DMS153 treated with DMSO at 0.1 percent for 48 hours (cell line): ENCODE data around the gene ARHGAP23.
A peak's percentile ranks its signal among the peaks of the same experiment; 100 is the strongest.

ENCODE experiments used
- DNase-seq: peaks from one replicate; lab custom pipeline; 2025; ENCODE audit not compliant: unreplicated experiment; lab: John Stamatoyannopoulos, UW

Gene ARHGAP23, protein sequence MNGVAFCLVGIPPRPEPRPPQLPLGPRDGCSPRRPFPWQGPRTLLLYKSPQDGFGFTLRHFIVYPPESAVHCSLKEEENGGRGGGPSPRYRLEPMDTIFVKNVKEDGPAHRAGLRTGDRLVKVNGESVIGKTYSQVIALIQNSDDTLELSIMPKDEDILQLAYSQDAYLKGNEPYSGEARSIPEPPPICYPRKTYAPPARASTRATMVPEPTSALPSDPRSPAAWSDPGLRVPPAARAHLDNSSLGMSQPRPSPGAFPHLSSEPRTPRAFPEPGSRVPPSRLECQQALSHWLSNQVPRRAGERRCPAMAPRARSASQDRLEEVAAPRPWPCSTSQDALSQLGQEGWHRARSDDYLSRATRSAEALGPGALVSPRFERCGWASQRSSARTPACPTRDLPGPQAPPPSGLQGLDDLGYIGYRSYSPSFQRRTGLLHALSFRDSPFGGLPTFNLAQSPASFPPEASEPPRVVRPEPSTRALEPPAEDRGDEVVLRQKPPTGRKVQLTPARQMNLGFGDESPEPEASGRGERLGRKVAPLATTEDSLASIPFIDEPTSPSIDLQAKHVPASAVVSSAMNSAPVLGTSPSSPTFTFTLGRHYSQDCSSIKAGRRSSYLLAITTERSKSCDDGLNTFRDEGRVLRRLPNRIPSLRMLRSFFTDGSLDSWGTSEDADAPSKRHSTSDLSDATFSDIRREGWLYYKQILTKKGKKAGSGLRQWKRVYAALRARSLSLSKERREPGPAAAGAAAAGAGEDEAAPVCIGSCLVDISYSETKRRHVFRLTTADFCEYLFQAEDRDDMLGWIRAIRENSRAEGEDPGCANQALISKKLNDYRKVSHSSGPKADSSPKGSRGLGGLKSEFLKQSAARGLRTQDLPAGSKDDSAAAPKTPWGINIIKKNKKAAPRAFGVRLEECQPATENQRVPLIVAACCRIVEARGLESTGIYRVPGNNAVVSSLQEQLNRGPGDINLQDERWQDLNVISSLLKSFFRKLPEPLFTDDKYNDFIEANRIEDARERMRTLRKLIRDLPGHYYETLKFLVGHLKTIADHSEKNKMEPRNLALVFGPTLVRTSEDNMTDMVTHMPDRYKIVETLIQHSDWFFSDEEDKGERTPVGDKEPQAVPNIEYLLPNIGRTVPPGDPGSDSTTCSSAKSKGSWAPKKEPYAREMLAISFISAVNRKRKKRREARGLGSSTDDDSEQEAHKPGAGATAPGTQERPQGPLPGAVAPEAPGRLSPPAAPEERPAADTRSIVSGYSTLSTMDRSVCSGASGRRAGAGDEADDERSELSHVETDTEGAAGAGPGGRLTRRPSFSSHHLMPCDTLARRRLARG (N-terminal part only)

DNA sequence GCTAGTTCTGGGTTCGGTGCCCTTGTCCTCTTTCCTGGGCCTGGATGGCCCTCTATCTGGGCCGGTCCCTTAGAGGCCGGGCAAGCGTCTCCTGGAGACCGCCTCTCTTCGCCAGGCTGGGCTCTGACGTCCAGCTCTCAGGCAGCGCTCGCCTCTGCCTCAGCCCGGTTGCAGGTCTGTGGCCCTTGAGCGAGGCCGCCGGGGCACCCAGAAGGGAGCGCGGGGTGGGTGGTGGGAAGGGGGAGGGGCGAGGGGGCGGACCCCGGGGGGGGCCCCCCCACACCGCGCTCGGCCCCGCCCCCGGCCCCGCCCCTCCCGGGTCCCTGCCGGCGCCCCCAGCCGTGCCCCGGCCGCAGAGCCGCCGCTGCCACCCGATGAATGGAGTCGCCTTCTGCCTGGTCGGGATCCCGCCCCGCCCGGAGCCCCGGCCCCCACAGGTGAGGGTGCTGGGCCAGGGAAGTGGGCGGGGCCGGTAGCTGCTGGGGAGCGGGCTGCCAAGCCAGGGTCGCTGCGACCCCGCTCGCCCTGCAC, at the start of gene ARHGAP23:
ARHGAP23 (plus strand) TSS at position 353 of the 531 bp plus-strand sequence; CDS start at position 375, 22 bp downstream.
- DNase-seq, result no peak

DNA sequence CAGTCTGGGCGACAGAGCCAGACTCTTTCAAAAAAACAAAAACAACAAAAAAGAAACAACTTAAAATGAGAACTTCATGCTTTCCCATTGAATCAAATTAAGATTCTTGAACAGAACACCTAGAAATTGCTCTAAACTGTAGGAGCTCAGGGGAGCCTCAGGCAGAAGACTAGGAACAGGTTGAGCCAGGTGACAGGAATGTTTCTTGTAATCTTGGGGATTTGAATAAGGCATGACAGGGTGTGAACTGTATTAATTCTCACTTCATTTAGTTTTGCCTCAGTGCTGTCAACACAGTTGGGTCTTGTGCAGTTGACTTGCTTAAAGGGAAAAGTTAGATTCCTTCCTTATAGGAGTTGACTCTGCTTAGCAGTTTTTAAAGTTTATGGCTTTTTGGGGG, 48.8 kb upstream of the ARHGAP23 start:
- no peak for DNase-seq

DNA sequence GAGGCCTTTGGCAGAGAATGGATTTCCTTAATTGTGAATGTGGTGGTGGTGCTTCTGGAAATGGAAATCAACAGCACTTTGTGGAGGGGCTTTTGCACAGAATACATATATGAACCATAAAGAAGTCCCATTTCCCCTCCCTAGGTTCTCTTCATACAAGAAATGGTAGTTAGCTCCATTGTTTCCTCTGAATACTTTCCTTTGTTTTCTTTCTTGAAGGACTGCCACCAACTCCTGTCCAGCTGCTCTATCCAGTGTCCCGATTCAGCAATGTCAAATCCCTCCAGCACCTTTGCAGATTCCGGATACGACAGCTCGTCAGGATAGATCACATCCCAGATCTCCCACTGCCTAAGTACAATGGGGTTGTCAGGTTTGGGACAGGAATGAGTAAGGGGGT, 33.2 kb upstream of the ARHGAP23 start:
- DNase-seq, result no peak

DNA sequence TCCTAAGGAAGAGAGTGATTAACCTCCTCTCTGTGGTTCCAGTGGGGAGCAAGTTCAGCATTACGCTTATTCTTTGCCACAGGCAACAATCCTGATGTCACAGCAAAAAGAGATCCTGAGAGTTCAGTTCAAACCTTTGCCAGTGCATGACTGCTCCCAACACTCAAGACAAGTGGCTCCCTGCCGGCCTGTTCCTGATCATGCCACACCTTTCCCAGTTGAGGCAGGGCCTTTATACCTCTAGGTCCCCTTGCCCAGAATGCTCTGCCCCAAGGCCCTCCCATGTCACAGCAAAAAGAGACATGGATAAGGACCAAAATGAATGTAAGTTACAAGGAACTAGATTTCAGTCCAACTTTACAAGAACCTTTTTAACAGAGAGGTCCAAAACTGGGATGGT, 31.0 kb upstream of the ARHGAP23 start:
- DNase-seq, result no peak

DNA sequence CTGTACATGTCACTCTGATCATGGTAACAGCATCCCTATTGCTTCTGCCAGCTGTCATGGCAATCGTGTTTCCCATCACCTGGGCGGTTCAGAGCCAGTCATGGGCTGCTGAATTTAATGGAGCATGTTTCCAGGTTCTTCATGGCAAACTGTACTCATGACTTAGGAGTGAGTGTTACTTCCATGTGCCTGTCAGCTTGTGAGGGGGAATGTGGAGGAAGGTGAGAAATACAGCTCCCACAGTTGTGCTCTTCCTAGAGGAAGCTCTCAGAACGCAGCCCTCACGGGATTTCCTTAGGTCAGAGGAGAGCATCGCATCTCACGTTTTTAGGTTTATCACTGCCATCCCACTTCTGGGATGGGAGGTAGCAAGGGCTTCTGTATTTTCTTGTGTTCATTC, 28.0 kb upstream of the ARHGAP23 start:
- no peak for DNase-seq

DNA sequence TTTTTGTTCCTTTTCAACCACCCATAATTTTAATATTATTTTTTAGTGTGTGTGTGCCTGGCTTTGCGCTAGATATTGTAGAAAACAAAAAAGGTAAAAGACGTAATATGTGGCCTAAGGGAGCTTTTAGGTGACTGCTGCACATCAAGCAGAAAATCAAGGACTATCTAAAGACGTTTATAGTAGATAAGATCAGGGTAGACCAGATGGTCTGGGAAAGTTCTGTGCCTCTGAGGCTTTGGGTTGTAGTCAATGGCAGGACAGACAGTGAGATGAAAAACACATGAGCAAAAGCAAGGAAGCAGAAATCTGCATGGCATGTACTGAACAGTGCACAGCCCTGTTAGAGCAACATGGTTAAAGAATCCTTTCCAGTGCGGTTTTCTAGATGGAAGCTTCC, 26.8 kb upstream of the ARHGAP23 start:
- DNase-seq, result no peak

DNA sequence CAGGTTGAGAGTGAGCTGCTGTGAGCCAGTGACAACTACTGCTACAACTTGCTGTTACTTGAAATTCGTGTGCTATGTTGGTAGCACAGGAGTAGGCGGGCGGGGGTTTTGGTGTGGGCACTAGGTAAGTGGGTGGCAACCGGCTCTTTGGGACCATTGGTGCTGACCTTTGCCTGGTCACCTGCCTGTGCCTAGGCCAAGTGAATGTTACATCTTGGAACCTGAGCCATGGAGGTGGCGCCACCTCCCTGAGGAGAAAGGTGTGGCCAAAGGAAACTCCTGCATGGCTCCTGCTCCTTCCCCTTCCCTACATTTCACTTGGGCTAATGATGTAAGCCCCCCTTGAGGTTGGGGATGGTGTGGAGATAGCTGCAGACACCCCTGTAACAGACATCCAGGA, 25.4 kb upstream of the ARHGAP23 start:
- DNase-seq, result no peak

DNA sequence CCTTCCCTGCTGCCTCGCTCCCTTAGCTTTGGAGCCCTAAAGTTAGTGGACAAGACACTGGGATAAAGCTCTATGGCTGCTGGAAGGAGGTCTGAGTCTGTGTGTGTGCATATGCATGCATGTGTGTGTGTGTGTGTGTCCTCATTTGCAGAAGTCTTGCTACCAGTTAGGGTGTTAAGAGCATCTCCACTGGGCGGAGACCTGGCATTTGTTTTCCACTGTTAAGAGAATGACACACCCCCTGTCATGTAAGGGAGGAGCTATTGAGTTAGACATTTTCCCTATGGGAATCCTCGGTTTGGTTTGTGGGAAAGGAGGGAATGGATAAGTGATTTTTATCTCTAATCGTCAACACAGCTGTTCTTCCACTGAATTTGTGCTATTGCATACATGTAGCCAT, 24.8 kb upstream of the ARHGAP23 start:
- DNase-seq, result no peak

DNA sequence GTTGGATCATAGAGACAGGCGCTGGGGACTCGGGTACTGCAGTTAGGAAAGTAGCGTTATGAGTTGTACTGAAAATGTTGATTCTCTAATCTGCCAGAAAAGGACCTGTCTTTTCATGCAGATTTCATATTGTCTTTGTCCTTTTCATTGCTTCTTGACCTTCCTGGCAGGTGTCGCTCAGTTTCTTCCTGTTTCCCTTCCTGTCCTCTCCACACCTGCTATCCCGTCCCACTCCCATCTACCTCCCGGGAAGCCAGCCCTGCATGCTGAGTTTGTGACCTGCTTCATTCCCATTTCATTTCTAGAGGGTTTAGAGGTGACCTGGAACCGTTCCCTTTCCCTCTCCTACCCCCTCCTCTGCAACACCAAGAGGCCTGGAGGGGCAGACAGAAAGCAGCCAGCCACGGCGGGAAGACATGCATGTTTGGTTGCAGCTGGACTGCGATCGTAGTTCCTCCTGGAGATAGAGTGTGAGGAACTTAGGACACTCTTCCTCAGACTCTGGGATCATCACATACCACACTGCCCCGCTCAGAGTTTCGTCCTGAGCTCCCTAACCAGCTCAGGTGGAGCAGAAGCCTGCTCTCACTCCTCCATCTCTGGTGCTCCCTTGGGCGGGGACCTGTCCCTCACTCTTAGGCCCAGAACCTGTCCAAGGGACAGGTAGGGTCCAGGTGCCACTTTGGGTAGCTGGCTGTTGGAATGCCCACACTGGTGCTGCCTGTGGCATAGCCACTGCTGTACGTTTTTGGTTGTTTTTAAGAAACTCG, 23.9 kb upstream of the ARHGAP23 start:
- DNase-seq, result no peak

DNA sequence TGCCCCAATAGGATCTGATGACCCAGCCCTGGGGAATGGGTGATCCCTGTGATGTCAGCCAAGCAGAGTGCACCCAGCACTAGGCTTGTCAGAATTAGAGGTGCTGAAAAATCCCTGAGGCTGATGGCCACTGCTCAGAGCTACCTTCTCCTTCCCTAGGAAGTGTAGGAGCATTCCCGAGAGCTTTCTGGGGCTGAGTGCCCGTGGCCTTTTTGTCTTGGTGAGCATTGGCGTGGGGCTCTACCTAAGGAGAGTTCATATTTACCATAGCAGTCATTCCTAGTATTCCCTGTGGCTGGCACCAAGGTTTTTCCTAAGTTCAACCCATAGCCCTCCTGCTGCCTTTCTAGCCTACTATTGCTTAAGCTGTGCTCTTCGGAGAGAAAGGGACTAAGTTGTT, 22.6 kb upstream of the ARHGAP23 start:
- DNase-seq, result no peak

DNA sequence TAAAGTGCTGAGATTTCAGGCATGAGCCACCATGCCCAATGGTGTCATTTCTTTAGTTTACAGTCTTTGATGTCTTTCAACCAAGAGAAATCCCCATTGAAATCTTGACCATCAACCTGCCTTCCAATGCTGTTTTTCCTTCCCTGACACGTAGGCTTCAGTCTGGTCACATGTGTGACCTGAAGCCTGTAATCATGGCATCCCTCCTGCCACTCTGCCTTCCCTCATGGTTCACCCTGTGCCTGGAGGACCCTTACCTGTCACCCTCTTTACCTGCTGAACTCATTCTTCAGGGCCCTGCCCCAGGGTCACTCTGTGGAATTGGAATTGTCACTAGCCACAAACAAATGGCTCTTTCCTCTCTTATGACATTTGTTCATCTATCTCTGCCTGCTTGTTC, 18.1 kb upstream of the ARHGAP23 start:
- no peak for DNase-seq

DNA sequence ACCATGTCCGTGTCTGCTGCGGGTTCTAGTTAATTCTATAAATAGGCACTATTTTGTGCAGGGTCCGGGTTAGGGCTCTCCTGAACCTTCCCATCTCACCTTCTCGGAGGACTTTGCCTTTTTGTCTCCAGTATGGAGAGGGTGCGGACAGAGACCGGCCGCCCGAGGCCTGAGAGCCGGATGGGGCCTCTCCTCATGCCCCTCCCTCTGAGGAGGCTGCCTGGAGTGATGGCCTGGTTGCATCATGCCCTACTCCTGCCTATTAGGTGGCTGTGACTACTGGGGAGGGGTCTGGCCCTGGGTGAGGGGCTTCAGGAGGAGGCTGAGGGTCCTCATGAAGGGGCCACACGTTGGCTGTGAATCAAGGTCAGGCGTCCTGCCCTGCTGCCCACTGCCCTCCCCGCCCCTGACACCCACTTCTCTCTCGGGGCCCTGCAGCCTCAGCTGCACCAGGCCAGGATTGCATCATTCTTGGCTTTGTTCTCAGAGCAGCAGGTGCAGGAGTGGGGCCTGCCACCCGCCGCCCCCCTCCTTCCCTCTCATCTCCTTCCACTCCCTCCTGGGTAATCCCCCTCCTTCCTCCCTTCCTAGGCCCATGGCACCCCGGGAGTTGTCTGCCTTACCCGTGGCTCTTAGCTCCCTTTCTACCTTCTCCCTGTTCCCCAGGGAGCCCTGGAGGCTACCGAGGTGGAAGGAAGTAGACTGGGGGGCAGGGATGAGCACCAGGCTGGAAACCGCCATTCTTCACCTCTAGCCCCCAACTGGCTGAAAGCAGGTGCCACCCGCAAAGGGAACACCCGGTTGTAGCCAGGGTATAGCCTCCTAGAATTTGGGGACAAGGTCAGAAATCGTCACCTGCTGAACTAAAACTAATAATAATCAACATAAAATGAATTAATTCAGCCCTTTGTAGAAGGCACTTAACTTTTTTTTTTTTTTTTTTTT, 12.7 kb upstream of the ARHGAP23 start:
- peak; percentile 79 for DNase-seq

DNA sequence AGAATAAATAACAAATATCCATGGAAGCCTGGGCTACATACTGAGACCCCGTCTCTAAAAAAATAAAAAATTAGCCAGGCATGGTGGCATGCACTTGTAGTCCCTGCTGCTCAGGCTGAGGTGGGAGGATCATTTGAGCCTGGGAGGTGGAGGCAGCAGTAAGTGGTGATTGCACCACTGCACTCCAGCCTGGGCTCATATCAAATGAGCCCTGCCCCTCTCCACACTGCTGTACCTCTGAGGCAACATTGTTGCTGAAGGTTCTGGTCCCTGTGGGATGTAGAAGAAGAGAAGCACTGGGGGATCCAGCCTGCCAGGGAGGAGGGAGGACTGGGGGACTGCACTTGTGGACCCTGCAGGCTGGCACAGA, 11.4 kb upstream of the ARHGAP23 start:
- DNase-seq, result no peak

DNA sequence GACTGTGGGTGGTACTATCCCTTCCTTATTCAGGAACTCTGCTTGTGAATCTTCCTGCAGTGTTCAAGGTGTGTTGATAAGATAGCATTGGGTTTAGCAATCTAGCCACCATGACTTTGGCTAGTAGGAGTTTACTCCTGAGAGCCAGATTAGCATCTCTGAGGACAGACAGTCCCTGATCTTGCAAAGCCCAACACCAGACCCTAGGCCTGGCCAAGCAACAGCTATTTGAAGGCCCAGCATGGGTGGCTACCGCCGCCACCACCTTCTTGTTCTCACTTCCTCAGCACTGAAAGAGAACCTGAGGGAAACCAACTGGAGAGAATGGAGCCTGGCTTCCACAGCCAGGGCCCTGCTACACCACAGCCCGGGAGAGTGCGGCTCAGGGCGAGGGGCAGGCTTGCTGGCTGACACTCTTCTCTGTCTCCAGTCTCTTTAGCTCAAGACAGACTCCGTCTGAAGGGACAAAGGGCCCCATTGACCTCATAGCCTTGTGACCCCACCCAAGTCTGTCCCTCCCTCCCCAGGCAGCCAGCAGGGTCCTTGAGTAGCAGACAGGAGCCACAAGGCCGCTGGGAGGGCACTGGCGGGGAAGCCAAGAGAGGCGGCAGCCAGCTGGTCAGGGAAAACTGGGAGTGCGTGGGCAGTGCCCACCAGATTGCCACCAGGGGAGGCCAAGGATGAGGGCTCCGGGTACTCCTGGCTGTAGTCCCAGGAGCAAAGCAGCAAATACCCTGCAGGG, 10.9 kb upstream of the ARHGAP23 start:
- DNase-seq, result no peak

DNA sequence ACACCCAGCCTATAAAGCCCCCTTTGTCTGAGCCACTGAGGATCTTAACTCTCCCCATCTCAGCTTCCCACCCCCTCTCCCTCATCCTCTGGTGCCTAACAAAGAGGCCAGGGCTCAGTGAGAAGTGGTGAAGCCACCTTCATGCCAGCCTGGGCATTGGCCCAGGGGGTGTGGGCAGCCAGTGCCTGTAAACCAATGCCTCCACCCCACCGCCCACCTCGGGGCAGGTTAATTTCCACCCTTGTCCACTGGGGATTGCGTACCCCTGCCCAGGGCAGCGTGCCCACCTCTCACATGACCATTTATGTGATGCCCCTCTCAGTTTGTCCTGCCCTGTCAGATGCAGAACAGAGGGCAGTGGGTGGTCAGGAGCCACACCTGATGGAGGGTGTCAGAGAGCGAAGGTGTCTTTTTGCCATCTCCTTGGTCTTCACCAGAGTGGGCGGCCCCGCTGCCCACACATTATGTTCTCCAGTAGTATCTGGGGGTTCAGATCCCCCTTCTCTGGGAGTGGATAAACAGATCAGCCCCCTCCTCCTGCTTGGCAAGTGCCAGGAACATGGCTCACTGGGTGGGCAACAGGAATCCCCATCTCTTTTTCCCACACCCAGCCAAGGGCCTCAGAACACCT, 10.1 kb upstream of the ARHGAP23 start:
- no peak for DNase-seq

DNA sequence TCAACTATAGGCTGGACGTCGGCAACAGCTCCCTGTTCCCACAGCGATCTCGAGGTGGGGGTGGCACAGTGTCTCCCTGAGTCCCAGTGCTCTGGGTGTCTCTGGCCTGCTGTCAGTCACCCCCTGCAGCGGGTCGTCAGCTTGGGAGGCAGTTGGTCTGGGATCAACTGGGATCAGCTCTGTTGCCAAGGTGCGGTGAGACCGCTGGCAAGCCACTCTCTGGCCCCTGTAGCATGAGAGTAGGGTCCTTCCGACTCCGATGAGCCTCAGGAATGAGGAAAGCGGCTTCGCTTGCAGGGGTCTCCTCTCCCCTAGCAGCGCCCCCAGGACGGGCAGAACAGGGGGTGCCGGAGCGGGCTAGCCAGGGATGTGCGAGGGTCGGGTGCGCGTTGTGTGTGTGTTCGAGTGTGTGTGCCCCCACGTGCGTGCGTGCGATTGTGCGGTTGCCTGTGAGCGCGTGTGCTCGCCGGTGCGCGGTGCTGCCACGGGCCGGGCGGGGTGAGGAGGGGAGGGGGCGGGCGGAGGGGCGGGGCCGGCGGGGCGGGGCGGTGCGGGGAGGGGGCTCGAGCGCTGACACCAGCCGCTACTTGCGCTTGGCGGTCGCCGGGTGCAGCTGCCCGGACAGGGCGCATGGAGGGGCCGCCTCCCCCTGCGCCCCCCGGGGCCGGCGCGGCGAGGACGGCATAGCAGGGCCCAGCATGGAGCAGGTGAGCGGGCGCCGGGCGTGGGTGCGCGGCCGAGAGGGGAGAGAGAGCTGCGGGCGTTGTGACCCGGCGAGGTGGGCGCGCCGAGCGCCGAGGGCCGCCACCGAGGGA, 9.4 kb upstream of the ARHGAP23 start:
- DNase-seq, result no peak

DNA sequence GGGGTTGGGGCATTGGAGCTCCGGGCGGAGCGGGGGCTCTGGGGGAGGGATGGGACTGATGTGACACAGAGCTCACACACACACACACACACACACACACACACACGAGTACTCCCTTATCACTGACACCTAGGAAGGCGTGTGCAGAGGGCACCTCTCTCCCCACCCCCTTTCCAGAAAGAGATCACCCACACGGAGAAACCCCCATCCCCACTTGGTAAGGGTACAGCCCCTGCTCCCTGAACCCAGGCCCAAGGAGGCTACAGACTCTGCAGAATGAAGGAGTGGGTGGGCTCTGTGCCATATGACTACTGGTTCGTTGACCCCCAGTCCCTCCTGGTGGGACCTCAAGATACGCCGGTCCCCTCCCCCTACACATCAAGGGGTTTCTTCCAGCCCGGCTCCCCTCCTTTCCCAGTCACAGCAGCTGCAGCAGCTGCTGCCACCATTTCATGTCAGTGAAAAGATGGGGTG, 8.7 kb upstream of the ARHGAP23 start:
- no peak for DNase-seq
